NCI-H2171 (cell line): ENCODE measurements around the gene ABTB2.

Experiments used
- DNase-seq: peaks from one replicate; lab custom pipeline; 2025; lab: John Stamatoyannopoulos, UW

Gene ABTB2

GRCh38 chr11:34209809-34210208 lies 148.0 kb downstream of the ABTB2 start:
- DNase-seq: no peak

DNA sequence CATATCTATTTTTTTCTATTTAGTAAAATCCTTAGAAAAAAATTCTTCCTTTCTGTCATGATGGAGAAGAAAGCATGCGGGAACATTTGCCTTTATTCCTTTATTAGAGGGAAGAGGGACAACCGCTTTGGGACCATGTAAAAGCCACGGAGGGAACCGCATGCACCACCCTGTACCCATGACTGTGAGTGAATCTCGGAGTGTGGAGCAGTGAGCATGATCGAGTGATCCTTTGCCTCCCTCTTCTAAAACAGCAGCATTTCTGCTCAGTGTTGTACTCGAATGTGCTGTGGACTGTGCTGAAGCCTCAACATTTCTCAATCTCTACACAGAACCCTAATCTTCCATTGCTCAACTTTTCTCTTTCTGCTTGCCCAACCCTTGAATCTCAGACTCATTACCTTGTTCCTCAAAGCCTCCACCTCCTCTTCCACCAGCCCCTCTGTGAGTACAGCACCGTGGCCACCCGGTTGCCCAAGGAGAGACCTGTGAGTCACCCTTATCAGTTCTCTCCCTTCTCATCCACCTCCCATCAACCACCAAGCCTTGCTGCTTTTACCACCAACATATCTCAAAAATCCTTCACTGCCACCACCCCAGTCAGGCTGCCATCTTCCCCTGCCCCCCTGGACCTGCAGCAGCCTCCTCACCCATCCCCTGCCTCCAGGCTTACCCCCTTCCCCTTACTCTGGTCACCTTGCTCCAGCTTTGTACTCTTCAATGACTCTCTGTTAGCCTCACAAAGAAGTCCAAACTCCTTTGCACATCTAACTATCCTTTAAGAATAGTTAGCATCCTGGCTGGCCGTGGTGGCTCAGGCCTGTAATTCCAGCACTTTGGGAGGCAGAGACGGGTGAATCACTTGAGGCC lies 149.3 kb downstream of the ABTB2 start:
- no peak for DNase-seq

- no peak for DNase-seq
Observed at GRCh38 chr11:34207487-34208180, 150.2 kb downstream of the ABTB2 start.

DNA sequence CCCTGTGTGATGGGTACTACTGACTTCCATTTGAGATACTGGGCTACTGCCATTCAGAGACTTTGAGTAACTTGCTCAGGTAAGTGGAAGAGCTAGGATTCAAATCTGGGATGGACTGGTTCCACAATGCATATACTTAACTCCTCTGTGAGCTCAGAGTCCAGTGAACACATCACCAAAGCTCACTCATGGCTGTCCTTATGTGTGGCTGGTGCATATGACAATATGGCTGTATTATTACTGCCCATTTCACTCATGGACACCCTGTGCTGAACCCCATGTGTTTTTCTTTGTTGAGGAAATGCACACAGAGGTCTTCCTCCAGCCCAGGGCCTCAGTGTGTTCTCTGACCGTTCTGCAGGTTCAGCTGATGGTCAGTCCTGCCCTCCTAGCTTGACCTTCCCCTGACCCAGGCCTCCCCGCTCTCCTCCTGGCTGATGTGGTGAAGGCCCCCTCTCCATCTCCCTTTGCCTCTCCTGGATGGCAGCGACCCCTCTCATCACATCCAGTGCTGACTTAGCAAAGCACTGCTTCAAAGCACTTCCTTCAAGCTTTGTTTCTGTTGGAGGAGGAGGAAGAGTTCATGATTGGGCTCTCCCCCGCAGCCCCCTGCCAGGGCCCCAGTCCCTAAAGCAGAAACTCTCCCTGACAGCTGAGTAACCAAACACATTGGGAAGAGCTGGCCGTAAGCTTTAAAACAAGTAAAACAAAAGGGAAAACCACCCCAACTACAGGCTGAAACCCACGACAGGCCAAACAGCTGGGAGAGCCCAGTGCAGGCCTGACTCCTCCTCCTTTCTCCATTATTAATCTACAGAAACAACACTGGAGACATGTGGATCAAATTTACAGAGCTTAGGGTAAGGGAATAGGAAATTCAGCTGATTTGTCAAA lies 151.2 kb downstream of the ABTB2 start:
- DNase-seq: no peak

GRCh38 chr11:34205326-34206035 lies 152.3 kb downstream of the ABTB2 start:
- no peak for DNase-seq

- DNase-seq: no peak
Observed at GRCh38 chr11:34204396-34205279, 153.2 kb downstream of the ABTB2 start.

DNA sequence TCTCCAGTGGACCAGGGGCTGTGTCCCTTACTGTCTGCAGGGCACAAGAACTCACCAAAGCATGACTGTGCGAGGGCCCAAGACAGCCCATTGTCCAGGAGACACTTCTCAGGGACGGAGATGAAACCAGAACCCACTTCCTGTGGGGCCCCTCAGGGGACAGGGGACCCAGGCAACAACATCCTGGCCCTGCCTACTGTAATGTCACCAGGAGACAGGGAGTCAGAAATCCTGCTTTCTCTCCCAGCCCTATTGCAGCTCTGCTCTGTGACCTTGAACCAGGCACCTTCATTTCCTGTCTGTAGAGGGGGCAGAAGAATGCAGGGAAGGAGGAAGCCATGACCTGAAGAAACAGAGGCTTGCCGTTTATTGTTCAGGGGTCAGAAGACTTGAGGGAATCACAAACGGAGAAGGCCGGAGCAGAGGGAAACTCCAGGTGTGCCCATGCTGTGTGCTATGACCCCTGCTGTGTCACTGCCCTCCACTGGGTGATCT lies 154.4 kb downstream of the ABTB2 start:
- no peak for DNase-seq

GRCh38 chr11:34201129-34201528 lies 156.7 kb downstream of the ABTB2 start:
- no peak for DNase-seq

- no peak for DNase-seq
Observed at GRCh38 chr11:34199525-34199924, 158.3 kb downstream of the ABTB2 start.

DNA sequence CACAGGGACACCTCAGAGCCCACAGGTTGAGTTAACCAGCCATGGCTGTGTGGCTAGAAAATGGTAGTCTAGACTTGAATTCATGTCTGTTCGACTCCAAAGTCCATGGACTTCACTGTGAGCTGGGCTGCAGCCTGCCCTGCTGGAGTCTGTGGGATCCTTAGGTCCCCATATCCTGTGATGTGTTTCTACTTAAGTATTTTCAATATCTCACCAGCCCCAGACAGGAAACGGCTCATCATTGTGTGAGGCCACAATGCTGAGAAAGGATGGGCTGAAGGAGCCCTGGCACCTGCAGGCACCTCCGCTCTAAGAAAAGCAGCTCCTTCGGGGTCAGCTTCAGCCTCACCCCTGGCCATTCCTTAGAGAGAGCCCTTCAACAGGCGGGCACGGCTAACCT lies 159.3 kb downstream of the ABTB2 start:
- no peak for DNase-seq

- DNase-seq: no peak
Observed at GRCh38 chr11:34197256-34197655, 160.6 kb downstream of the ABTB2 start.

DNA sequence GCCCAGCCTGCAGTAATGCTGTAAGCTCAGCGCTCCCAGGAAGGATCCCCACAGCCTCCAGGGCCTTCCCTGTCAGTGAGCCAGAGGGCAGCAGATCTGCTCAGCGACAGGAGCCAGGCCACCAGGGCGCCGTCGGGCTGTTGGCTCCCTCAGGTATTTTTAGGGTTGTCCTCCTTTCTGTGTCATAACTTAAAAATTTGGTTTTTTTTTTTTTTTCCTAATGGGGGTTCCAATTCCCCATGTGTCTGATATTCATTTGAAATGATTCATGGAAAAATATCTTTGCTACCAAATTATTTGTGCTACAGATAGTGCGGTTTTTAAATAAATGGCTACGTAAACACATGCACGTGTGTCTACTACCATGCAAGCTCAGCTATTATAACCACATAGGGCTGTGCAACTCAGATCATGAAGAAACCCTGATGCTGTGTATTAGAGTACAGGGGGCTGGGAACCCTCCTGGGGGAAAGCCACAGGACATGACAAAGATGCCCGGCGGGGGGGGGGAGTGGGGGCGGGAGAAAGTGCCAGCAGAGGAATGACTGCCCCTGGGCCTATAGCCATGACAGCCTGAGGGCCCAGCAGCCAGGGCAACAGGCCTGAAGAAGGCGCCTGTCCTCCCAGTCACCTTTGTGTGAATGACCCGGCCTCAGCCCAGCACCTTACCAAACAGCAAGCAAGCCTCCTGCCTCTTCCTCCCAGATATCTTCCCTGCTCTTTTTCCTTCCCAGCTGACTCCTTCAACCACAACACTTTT lies 163.1 kb downstream of the ABTB2 start:
- DNase-seq: no peak

DNA sequence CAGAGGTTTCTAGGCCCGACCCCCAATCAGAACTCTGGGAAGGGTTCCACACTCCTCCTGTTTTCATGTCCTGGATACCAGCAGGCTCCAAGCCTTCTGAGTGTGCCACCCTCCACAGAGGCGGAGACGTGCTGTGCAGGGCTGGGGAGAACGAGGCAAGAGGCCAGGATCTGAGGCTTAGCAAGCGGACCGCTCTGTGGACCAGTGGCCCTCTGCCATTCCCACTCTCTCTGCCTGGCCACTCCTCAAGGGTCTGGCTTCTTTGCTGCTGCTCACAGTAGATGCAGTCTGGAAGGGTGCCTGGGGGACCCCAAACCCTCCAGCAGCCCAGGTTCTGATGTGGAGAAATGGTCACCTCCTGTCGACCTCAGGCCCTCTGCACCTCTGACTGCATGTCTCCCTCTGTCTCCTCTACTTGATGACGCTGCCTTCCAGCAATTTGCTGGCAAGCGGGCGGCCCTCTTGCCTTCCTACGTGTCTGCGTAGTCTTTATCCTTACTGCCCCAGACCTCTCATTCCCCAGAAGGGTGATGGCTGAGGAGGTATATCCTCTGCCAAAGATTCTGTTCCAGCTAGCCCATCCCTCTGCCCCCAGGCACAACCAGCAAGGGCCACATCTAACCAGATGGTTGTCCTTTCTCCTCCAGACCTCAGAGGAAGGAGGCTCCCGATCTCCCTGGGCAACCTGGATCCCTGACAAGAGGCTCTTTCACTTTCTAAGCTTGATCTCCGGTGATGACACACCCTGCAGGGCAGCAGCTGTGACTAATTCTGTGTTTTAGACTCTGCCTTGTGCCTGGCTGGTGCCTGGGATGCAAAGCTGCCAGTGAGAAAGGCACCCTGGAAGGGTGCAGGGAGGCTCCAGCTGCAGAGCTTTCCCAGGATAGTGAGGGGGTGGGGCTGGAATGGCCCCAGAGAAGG lies 165.1 kb downstream of the ABTB2 start:
- DNase-seq: peak; percentile 75

GRCh38 chr11:34191578-34191977 lies 166.2 kb downstream of the ABTB2 start:
- DNase-seq: no peak

DNA sequence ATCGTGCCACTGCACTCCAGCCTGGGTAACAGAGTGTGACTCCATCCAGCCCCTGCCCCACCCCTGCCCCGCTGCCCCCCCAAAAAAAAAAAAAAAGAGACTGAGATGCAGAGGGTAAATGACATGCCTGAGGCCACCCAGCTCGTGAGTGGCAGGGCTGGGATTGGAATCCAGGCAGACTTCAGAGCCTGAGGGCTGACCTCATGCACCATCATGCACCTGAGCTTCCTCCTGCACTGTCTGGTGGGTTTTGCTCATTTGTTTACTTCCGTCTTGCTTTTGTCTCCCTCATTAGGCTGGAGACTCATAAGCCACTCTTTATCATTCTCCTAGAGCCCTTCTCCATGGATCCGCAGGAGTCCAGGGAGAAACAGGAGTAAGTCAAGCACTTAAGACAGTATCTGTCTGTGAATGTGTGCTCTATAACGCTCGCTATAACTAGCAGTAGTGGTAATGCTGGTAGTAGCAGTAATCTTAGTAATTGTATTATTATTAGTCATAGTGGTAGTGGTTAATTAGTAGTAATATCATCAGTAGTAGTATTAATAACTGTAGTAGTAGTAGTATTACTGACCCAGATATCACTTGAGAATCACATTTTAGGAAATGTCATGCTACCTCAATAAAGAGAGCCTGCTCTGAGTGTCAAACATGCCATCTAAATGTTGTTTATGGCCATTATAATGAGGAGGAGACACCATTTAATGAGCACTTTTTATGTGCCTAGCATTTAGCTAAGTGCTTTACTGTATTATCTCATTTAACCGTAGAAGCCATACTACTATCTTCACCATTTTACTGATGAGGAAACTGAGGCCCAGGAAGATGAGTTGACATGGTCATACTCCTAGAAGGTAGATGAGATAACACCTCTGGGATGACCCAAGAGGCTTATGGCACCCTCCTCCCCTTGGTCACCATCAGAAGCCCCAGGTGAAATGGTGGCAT lies 167.3 kb downstream of the ABTB2 start:
- no peak for DNase-seq

DNA sequence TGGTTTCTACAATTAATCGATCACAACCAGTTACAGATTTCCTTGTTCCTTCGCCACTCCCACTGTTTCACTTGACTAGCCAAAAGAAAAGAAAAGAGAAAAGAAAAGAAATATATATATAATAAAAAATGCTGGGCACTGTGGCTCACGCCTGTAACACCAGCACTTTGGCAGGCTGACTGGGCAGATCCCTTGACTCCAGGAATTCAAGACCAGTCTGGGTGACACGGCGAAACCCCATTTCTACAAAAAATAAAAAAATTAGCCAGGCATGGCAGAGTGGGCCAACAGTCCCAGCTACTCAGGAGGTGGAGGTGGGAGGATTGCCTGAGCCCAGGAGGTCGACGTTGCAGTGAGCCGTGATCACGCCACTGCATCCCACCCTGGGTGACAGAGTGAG lies 168.6 kb downstream of the ABTB2 start:
- no peak for DNase-seq

DNA sequence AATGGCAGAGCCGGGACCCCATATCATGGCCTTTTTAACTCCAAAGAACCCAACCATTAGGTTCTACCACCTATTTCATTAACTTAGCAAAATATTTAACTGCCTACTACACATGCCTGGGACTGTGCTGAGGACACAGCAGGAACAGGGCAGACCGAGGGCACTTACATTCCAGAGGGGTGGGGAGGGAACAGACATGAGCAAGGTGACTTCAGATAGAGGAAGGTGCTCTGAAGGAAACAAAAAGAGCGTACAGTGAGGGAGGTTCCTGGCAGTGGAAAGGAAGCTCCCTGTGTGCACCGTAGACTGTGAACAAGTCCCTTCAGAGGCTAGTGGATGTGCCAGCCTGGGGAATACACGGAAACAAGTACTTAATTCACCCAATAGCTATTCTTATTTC lies 169.6 kb downstream of the ABTB2 start:
- DNase-seq: no peak
